Breast epithelium (tissue), 4 donors: ENCODE results near the gene HSD17B14. TPM values are rescaled to one million over a fixed set of nuclear protein-coding genes. Genes with fewer than 3 reads are reported as not detected.
"Not testable (repeated sequence)": the region's sequence is repeated elsewhere in the genome, so short reads cannot be mapped to it uniquely, and the experiment has no call there.

Experiments
- DNase-seq, 2 donors: peaks; one replicate each; pipeline ENCODE4 v3.0.0-alpha.2; 2019; ENCODE audit warnings: low spot score in 2 of 2
- H3K27ac ChIP-seq, 2 donors: fragments of 200-600 bp; sonication (generic) in 1 of 2; one replicate each; pipeline ENCODE4 v1.5.1; 2016 to 2019; ENCODE audit warnings: mild to moderate bottlenecking in 1 of 2
- H3K27me3 ChIP-seq, 2 donors: fragments of 200-600 bp; sonication (generic) in 1 of 2; one replicate each; pipeline versions ENCODE4 v1.5.1 to v1.6.0; 2017 to 2019; ENCODE audit warnings: control low read depth in 1 of 2, mild to moderate bottlenecking in 1 of 2
- H3K36me3 ChIP-seq: fragments of 200-600 bp; one replicate; pipeline ENCODE4 v1.5.1; 2019
- H3K4me1 ChIP-seq, 2 donors: fragments of 200-600 bp; sonication (generic); one replicate each; pipeline ENCODE4 v1.5.1; 2016 to 2019; ENCODE audit warnings: control low read depth in 1 of 2
- H3K4me3 ChIP-seq, 3 donors: fragments of 200-600 bp; sonication (generic); 1 replicate in 2 of 3; 2 replicates in 1 of 3; pipeline ENCODE4 v1.5.1; 2016 to 2019; ENCODE audit warnings: mild to moderate bottlenecking in 3 of 3, moderate library complexity in 2 of 3
- H3K9me3 ChIP-seq, 2 donors: fragments of 200-600 bp; sonication (generic) in 1 of 2; one replicate each; pipeline ENCODE4 v1.5.1; 2016 to 2019; ENCODE audit warnings: control low read depth in 1 of 2
- POLR2A ChIP-seq: fragments of 450-650 bp; IDR thresholded peaks from one replicate; pipeline ENCODE4 v1.6.1; 2016; ENCODE audit warnings: antibody characterized with exemption, mild to moderate bottlenecking, moderate library complexity
- POLR2AphosphoS5 ChIP-seq, 3 donors: sonication (generic); formaldehyde crosslinking; IDR thresholded peaks; one replicate each; pipeline ENCODE4 v1.6.1; 2017; ENCODE audit warnings: antibody characterized with exemption in 3 of 3
- intact Hi-C: fragments of 100-400 bp; cut with DNase I; formaldehyde crosslinking; loops from one replicate; pipeline ENCODE4 v1.15.1; 2023; ENCODE audit warnings: low total_unique reads
- total RNA-seq, 3 donors: library from RNA; depleted of rRNA; stranded (reverse); fragments of >200 nt; gene quantifications; one replicate each; pipeline ENCODE4 v1.1.0, GENCODE V29; 2016
- TF ChIP-seq, protein P1 (sequence below), 3 donors: fragments of 450-650 bp; IDR thresholded peaks; one replicate each; pipeline ENCODE4 v1.5.1; 2016 to 2017; ENCODE audit warnings: antibody characterized with exemption in 3 of 3, mild to moderate bottlenecking in 3 of 3, moderate library complexity in 3 of 3

The HSD17B14 gene
- total RNA-seq, 3 donors from 2014 or later = 13.1 to 18.6 (median 14.6) TPM

DNA sequence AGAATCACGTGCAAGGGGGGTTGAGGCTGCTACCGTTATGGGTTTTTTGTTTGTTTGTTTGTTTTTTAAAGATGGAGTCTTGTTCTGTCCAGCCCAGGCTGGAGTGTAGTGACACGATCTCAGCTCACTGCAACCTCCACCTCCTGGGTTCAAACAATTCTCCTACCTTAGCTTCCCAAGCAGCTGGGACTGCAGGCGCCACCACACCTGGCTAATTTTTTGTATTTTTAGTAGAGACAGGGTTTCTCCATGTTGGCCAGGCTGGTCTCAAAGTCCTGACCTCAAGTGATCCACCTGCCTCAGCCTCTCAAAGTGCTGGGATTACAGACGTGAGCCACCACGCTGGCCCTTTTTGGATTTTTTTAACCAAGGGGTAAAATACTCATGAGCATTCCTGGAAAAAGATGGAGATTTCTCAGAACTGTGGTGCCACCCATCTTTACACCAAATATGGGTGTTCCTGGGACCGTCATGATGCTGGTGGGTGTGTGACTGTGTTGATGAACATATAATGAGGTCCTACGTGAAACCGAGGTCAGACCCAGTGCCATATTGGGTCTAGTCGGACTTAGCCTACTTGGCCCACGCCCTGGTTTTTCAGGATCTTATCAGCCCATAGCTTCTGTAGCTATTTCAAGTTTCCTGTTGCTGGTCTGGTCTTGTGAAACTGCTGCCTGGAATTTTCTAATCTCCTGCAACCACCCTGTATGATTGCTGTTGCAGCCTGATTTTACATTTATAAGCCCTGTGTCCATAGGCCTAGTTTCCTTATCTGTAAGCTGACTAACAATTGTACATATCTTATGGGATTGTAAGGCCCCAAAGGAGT is 42.1 kb upstream of the HSD17B14 start:
- TF ChIP-seq POLR2A (peak; percentile 11), POLR2AphosphoS5 (IDR thresholded peaks at IDR 0.05) (peak in 1 of 3 donors; percentile 21)
- TF ChIP-seq, protein P1, sequence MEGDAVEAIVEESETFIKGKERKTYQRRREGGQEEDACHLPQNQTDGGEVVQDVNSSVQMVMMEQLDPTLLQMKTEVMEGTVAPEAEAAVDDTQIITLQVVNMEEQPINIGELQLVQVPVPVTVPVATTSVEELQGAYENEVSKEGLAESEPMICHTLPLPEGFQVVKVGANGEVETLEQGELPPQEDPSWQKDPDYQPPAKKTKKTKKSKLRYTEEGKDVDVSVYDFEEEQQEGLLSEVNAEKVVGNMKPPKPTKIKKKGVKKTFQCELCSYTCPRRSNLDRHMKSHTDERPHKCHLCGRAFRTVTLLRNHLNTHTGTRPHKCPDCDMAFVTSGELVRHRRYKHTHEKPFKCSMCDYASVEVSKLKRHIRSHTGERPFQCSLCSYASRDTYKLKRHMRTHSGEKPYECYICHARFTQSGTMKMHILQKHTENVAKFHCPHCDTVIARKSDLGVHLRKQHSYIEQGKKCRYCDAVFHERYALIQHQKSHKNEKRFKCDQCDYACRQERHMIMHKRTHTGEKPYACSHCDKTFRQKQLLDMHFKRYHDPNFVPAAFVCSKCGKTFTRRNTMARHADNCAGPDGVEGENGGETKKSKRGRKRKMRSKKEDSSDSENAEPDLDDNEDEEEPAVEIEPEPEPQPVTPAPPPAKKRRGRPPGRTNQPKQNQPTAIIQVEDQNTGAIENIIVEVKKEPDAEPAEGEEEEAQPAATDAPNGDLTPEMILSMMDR (IDR thresholded peaks at IDR 0.05) = no peak
- intact Hi-C loops = no loop called here

DNA sequence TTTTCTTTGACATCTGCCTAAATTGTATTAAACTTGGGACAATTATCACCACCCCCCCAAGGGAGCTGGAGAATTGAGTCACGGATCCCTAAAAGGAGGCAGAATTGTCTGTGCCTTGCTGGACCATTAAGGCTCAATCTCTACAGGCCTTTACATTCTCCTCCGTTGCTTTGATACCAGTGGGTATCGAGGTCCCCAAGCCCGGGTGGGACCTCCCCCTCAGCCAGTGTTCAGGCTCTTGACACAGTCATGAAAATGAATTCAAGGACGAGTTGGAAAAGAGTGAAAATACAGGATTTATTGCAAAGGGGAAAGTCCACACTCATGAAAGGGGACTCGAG is 41.5 kb upstream of the HSD17B14 start:
- H3K9me3 ChIP-seq = no peaks in the 10 kb centered on the region
- H3K27ac ChIP-seq = peak overlapping the region in 1 of 2 donors; percentile 53
- TF ChIP-seq, protein P1 (IDR thresholded peaks at IDR 0.05) = no peak
- TF ChIP-seq POLR2A (peak; percentile 13), POLR2AphosphoS5 (IDR thresholded peaks at IDR 0.05) (peak in 1 of 3 donors; percentile 40)
- no peaks in the 10 kb centered on the region for H3K36me3 ChIP-seq
- no peak for DNase-seq
- peaks cover 6 to 10% of the 10 kb centered on the region in 2 donors for H3K4me1 ChIP-seq
- no peak overlapping the region for H3K4me3 ChIP-seq
- H3K27me3 ChIP-seq = no peaks in the 10 kb centered on the region
- intact Hi-C loops = no loop called here

More for the DNA sequence above, 42.1 kb upstream of the HSD17B14 start:
- peaks cover 6 to 10% of the 10 kb centered on the region in 2 donors for H3K4me1 ChIP-seq
- no peaks in the 10 kb centered on the region for H3K36me3 ChIP-seq
- DNase-seq = no peak
- no peak overlapping the region for H3K4me3 ChIP-seq
- H3K9me3 ChIP-seq = no peaks in the 10 kb centered on the region
- peak overlapping the region in 1 of 2 donors; percentile 53 for H3K27ac ChIP-seq
- H3K27me3 ChIP-seq = no peaks in the 10 kb centered on the region

DNA sequence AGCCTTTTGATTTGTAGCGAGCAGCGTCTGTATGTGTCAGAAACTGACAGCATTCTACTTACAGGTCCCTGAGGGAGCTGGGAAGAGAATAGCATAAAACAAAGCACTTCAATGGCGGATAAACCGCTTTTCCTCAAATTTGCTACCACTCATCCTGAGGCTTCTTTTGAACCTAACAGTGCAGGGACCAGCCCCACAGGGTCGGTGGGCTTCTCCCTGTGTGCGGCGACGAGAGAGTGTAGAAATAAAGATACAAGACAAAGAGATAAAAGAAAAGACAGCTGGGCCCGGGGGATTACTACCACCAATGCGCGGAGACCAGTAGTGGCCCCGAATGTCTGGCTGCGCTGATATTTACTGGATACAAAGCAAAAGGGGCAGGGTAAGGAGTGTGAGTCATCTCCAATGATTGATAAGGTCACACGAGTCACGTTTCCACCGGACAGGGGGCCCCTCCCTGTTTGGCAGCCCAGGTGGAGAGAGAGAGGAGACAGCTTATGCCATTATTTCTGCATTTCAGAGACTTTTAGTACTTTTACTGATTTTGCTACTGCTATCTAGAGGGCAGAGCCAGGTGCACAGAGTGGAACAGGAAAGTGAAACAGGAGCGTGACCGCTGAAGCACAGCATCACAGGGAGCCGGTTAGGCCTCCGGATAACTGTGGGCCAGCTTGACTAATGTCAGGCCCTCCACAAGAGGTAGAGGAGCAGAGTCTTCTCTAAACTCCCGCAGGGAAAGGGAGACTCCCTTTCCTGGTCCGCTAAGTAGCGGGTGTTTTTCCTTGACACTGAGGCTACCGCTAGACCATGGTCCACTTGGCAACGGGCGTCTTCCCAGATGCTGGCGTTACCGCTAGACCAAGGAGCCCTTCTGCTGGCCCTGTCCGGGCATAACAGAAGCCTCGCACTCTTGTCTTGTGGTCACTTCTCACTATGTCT is 40.0 kb upstream of the HSD17B14 start:
- peak overlapping the region; percentile 98 to 100 for H3K27ac ChIP-seq
- DNase-seq, H3K27me3 ChIP-seq, H3K36me3 ChIP-seq, intact Hi-C loops, H3K9me3 ChIP-seq: not testable (repeated sequence)
- peak overlapping the region; percentile 81 to 100 (median 85) for H3K4me3 ChIP-seq
- H3K4me1 ChIP-seq = peaks cover 6 to 10% of the 10 kb centered on the region in 2 donors
- peak in 2 of 3 donors; percentile 24 to 61 for TF ChIP-seq POLR2AphosphoS5 (IDR thresholded peaks at IDR 0.05)

DNA sequence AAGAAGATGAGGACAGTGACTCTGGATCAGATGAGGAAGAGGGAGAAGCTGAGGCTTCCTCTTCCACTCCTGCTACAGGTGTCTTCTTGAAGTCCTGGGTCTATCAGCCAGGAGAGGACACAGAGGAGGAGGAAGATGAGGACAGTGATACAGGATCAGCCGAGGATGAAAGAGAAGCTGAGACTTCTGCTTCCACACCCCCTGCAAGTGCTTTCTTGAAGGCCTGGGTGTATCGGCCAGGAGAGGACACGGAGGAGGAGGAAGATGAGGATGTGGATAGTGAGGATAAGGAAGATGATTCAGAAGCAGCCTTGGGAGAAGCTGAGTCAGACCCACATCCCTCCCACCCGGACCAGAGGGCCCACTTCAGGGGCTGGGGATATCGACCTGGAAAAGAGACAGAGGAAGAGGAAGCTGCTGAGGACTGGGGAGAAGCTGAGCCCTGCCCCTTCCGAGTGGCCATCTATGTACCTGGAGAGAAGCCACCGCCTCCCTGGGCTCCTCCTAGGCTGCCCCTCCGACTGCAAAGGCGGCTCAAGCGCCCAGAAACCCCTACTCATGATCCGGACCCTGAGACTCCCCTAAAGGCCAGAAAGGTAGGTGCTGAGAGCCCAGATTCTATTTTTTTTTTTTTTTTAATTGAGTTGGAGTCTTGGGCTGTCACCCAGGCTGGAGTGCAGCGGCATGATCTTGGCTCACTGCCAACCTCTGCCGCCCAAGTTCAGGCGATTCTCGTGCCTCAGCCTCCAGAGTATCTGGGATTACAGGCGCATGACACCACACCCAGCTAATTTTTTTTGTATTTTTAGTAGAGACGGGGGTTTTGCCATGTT is 38.2 kb upstream of the HSD17B14 start:
- TF ChIP-seq, protein P1 (IDR thresholded peaks at IDR 0.05) = no peak
- TF ChIP-seq POLR2A (no peak), POLR2AphosphoS5 (IDR thresholded peaks at IDR 0.05) (peak in 1 of 3 donors; percentile 10)
- H3K4me3 ChIP-seq = peak overlapping the region; percentile 81 to 100 (median 85)
- no peaks in the 10 kb centered on the region for H3K27me3 ChIP-seq
- H3K9me3 ChIP-seq = no peaks in the 10 kb centered on the region
- peaks cover 6 to 10% of the 10 kb centered on the region in 2 donors for H3K4me1 ChIP-seq
- H3K36me3 ChIP-seq = no peaks in the 10 kb centered on the region
- H3K27ac ChIP-seq = peak overlapping the region; percentile 98 to 100
- intact Hi-C loops = no loop called here
- no peak for DNase-seq
